ENCODE data around the gene FURIN. TPM values are rescaled to one million over a fixed set of nuclear protein-coding genes. Genes with fewer than 3 reads are reported as not detected.

The FURIN gene
- total RNA-seq, 2 experiments from 2014 or later, result 97.4 to 104 TPM

GRCh38 chr15:90885432-90886290, 17.3 kb downstream of the FURIN start:
- Mint-ChIP-seq H3K27ac (no peak overlapping the region), H3K9me3 (no peaks in the 10 kb centered on the region), H3K36me3 (ENCODE audit: low read depth) (peaks cover 6% of the 10 kb centered on the region), H3K27me3 (peaks cover 15% of the 10 kb centered on the region), H3K4me1 (ENCODE audit: low read depth) (peaks cover 13% of the 10 kb centered on the region), H3K4me3 (no peak overlapping the region)
- Histone ChIP-seq H3K27ac (ENCODE audit: low read depth in 1 of 2, low read length in 2 of 2) (no peak overlapping the region), H3K9me3 (ENCODE audit: control insufficient read depth in 1 of 2, insufficient read depth in 1 of 2, low read length in 2 of 2) (peaks cover 0 to 4% of the 10 kb centered on the region in 2 experiments), H3K4me1 (ENCODE audit: insufficient read depth, low read length) (peaks cover 26% of the 10 kb centered on the region), H3K27me3 (ENCODE audit: control insufficient read depth in 1 of 2, insufficient read depth in 2 of 2, low read length in 2 of 2) (peaks cover 3 to 5% of the 10 kb centered on the region in 2 experiments), H3K4me3 (ENCODE audit: low read length) (peak overlapping the region; percentile 42), H3K36me3 (ENCODE audit: insufficient read depth, low read length) (peaks cover 12% of the 10 kb centered on the region)
- CTCF ChIA-PET, result interaction anchor here (0.5 to 1.9 kb wide), 20 partner anchors 12 to 565 kb away, joined by 3 to 17 read pairs (median 4); partner anchors contain the start of gene HDDC3
- peak; percentile 70 for ATAC-seq (ENCODE audit: poor library complexity)
- DNase-seq, result peak; percentile 62 to 87 (median 74)
- TF ChIP-seq CTCF (IDR thresholded peaks at IDR 0.05), result peak; percentile 98
- POLR2A ChIA-PET, result interaction anchor here (1.0 to 1.9 kb wide), 3 partner anchors 17 to 238 kb away, joined by 4 to 6 read pairs (median 5); partner anchors contain the start of gene MAN2A2
- intact Hi-C loops (cut with DNase I, micrococcal nuclease), result loop anchor here (1.0 to 10.0 kb wide), 7 partner anchors 68 to 565 kb away; no protein-coding TSS in a partner anchor

GRCh38 chr15:90886291-90886614, 17.9 kb downstream of the FURIN start:
- no peak overlapping the region for H3K4me3 ChIP-seq (ENCODE audit: low read length)
- H3K9me3 Mint-ChIP-seq, result no peaks in the 10 kb centered on the region

More at GRCh38 chr15:90886291-90886614, 17.9 kb downstream of the FURIN start:
- Mint-ChIP-seq H3K4me1 (ENCODE audit: low read depth) (peaks cover 13% of the 10 kb centered on the region), H3K27me3 (peaks cover 15% of the 10 kb centered on the region), H3K27ac (no peak overlapping the region), H3K4me3 (no peak overlapping the region), H3K36me3 (ENCODE audit: low read depth) (peaks cover under 1% of the 10 kb centered on the region)
- peak; percentile 24 for TF ChIP-seq CTCF (IDR thresholded peaks at IDR 0.05)
- POLR2A ChIA-PET, result interaction anchor here (1.0 to 1.9 kb wide), 3 partner anchors 17 to 238 kb away, joined by 4 to 6 read pairs (median 5); partner anchors contain the start of gene MAN2A2
- intact Hi-C loops (cut with DNase I, micrococcal nuclease), result loop anchor here (1.0 to 10.0 kb wide), 7 partner anchors 69 to 566 kb away; no protein-coding TSS in a partner anchor
- H3K27me3 ChIP-seq (ENCODE audit: control insufficient read depth in 1 of 2, insufficient read depth in 2 of 2, low read length in 2 of 2), result peaks cover 3 to 5% of the 10 kb centered on the region in 2 experiments
- no peak overlapping the region for H3K27ac ChIP-seq (ENCODE audit: low read depth in 1 of 2, low read length in 2 of 2)
- ATAC-seq (ENCODE audit: poor library complexity), result no peak
- peaks cover 26% of the 10 kb centered on the region for H3K4me1 ChIP-seq (ENCODE audit: insufficient read depth, low read length)
- CTCF ChIA-PET, result interaction anchor here (0.6 to 1.9 kb wide), 19 partner anchors 13 to 566 kb away, joined by 3 to 17 read pairs (median 4); partner anchors contain the start of gene HDDC3
- peaks cover 7% of the 10 kb centered on the region for H3K36me3 ChIP-seq (ENCODE audit: insufficient read depth, low read length)
- peaks cover 0 to 4% of the 10 kb centered on the region in 2 experiments for H3K9me3 ChIP-seq (ENCODE audit: control insufficient read depth in 1 of 2, insufficient read depth in 1 of 2, low read length in 2 of 2)
- DNase-seq, result no peak

All from CD4-positive, alpha-beta T cell (primary cell).